GM18520 (cell line): ENCODE results near the gene CCDC30.

ENCODE experiments used
- ATAC-seq: cut with Tn5 transposase; IDR thresholded peaks from one replicate; pipeline ENCODE4 v1.9.1; 2021; ENCODE audit not compliant: unreplicated experiment

CCDC30 gene

GRCh38 chr1:42689912-42690311 is 226.8 kb downstream of the CCDC30 start:
- no peak for ATAC-seq

- no peak for ATAC-seq
These were observed 227.5 kb downstream of the CCDC30 start for GRCh38 chr1:42690477-42691156.

- ATAC-seq = no peak
These were observed 228.0 kb downstream of the CCDC30 start for GRCh38 chr1:42691157-42691498.

- ATAC-seq = no peak
These were observed 229.4 kb downstream of the CCDC30 start for GRCh38 chr1:42692461-42692860.

- no peak for ATAC-seq
These were observed 229.8 kb downstream of the CCDC30 start for GRCh38 chr1:42692911-42693310.

- no peak for ATAC-seq
These were observed 235.2 kb downstream of the CCDC30 start for GRCh38 chr1:42698081-42698813.

GRCh38 chr1:42700006-42700405 is 236.9 kb downstream of the CCDC30 start:
- ATAC-seq = no peak

GRCh38 chr1:42703888-42704464 is 240.9 kb downstream of the CCDC30 start:
- ATAC-seq = no peak
